Bone marrow (tissue), 2 donors: ENCODE measurements around the gene MSI2.
A peak's percentile ranks its signal among the peaks of the same experiment; 100 is the strongest.
"Not testable (repeated sequence)": the region's sequence is repeated elsewhere in the genome, so short reads cannot be mapped to it uniquely, and the experiment has no call there.

Experiments
- DNase-seq, 2 donors: peaks; one replicate each; lab custom pipeline; 2025; lab: John Stamatoyannopoulos, UW

Gene MSI2

DNA sequence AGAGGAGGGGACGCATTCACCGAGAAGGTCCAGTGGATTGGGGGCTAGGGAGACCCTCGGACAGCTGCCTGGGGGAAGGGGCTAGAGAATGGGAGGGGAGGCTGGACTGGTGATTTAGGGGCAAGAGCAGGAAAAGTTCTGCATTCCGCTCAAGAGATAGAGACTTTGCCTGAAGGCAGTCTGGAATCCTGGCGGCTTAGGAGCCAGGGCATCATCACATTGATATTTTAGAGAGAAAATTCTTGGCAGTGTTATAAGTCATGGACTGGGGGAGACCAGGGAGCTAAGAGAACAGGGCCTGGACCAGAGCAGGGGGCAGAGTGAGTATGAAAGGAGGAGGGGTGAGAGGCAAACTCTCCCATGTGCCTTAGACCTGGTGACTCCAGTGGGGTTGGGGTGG lies 35.8 kb downstream of the MSI2 start:
- no peak for DNase-seq

DNA sequence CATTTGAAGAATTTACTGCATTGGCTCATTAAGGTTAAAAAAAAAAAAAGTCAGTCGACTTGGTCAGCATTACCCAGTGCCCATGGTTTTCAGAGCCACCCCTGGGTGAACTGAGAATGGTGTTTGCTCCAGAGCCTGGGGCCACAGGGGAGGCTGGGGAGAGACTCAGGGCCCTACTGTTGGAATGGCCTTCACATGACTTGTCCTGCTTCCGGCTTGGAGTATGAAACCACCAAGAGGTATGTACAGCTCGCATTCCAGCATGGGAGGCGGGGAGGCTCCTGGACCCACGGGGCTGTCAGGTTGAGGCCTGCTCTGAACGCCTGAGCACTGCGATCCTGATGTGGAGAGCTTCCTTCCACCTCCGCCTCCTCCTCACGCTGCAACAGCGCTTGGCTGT lies 36.8 kb downstream of the MSI2 start:
- no peak for DNase-seq

DNA sequence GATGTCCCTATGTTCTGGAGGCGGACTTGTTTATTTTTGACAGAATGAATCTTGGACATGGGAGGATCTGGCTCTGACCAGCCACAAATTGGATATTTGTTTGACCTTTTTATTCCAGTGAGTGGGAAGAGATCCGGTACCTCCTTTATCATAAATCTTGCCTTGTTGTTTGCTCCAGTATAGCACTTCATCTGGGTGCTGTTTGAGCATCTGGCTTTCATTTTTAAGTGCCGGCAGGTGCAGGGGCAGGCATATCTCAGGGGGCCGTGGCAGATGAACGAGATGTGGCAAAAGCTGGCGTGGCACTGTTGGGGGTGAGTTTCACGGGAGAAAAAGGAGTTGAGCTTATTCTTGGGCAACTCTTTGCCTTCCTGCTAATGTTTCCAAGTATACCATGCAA lies 37.8 kb downstream of the MSI2 start:
- DNase-seq = no peak

DNA sequence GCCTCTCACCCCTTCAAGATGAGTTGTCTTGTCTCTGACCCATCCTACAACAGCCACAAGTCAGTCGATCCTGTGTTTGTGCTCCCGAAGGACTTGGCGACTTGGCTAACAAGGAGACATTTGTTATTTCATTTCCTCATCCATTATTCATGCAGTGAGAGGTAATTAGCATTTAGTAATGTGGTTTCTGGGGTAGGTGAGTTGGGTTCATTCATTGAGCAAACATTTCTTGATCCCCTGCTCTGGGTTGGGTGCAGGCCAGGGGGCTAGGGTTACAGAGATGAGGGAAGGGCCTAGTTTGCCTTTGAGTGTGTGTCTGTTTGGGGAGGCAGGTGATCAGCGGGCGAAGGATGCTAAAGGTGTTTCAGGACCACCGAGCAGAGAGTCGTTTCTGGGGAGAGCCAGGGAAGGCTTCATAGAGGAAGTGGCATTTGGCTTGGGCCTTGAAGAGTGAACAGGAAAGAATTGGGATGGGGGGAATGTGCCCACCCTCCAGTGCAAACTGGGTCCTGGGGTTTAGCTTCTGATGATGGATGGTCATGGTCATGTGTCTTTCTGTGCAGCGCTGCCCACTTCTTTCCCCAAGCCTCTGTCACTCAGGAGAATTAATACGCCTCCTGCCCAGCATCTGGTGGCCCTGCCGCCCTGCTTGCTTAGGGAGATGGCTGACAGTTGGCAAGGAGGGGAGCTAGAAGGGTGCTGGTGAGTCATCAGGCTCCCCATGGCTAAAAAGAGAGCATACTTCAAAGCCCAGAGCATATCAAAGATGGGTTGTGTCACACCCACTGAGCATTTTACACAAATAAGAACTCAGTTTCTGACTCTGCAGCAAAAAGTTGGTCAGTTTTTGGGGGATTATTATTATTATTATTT lies 38.5 kb downstream of the MSI2 start:
- peak in 1 of 2 donors; percentile 49 for DNase-seq

DNA sequence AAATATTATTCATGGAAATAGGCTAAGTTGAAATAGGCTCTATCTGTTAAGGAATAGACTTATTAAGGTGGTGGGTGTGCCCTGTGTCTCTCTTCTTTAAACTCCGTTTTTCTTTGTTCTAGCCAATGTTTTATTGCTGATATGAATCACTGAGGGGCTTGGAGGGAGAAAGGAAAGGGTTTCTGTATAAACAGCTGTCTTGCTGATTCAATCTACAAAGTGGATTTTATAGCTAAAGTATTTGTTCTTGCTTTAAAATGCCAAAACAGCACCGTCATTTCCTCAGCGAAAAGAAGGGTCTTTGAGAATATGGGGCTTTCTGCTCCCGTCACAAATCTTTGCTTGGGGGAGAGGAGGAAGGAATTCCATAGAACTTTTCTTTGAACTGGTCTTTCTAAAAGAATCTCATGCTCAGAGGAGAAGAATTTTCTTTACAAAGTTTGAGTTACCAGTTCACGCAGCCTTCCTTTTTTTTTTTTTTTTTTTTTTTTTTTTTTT lies 39.3 kb downstream of the MSI2 start:
- peak in 1 of 2 donors; percentile 54 for DNase-seq

DNA sequence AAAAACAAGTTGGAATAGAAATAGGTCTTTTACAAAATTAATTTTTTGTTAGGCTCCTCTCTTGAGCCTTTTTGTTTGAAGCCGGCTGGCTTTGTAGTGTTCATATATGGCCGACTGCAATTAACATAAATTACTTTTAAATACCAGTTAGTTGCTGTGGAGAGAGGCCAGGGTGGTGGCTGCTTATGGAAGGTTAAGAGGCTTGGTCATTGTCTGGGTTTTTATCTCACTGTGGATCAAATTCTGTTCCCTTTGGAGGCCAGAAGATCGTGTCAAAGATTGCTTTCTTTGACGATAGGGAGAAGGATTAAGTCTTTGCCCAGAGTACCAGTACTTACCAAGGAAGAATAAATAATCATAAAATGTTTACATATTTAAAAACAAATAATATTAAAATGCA lies 39.9 kb downstream of the MSI2 start:
- no peak for DNase-seq

DNA sequence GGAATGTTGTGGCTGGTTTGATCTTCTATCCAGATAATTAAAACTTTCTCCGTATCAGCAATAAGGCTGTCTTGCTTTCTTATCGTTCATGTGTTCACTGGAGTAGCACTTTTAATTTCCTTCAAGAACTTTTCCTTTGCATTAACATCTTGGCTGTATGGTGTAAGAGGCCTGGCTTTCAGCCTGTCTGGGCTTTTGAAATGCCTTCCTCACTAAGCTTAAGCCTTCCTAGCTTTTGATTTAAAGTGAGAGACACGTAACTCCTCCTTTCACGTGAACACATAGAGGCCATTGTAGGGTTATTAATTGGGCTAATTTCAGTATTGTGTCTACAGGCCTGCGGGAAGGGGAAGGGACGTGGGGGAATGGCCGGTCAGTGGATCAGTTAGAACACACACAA lies 42.9 kb downstream of the MSI2 start:
- DNase-seq = no peak

DNA sequence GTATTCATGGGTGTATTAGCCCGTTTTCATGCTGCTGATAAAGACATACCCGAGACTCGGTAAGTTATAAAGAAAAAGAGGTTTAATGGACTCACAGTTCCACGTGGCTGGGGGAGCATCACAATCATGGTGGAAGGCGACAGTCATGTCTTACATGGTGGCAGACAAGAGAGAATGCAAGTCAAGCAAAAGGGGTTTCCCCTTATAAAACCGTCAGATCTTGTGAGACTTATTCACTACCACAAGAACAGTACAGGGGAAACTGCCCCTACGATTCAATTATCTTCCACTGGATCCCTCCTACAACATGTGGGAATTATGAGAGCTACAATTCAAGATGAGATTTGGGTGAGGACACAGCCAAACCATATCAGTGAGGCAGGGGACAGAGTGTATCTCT lies 44.3 kb downstream of the MSI2 start:
- DNase-seq = not testable (repeated sequence)

DNA sequence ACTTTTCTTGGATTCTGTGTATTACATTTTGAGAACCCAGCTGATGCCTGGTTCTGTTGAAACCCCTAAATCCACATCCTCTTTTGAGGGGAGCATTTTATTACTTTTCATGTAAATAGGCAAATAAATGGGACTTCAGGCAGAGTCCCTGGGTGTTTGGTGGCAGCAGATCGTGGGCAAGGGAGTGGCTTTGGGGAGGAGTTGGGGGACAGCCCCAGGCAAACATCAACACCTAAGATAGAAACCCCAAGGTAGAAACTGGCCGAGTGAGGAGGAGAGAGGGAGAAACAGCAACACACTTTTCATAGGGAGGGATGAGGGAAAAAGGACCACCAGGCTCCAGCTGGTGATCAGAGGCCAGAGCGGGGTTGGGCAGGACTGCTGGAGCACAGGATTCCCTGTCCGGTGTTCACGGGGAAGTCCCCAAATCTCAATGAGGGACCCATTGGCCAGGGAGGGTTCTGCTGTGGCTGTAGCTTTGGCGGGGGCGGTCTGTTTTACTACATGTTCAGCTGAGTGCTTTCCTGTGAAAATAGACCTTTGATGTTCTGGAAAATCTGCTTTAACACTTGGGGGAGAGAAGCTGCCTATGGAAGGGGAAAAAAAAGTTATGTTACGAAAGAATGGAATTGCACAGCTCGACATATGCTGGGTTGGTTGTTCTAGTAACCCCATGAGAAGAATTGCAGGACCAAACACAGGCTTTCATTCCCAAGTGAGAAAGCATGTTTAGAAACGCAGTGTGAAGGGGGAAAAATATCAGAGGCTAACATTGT lies 46.6 kb downstream of the MSI2 start:
- DNase-seq = no peak

DNA sequence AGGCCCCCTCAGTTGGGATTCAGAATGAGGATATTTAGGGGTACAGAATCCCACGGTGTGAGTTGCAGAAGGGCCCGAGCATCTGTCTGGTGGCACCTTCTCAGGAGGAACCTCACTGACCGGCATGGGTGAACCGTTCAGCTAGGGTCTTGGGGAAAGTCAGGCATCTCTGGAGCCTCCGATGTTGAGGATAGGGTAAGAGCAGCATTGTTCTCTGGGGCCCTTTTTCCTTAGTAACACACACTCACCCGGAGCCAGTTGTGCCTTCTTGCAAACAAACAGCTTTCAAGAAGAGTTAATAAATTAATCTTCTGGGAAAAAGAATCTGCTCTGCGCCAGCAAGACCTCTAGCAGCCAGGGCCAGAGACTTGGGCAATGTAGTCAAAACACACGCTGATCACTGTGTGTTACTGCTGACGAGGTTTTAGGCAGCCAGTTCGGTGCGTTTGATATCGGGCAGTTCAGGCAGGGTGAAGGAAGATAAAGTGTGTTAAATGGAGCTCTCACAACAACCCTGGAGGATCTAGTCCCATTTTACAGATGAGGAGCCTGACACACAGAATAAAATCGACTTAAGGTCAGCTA lies 48.9 kb downstream of the MSI2 start:
- no peak for DNase-seq

DNA sequence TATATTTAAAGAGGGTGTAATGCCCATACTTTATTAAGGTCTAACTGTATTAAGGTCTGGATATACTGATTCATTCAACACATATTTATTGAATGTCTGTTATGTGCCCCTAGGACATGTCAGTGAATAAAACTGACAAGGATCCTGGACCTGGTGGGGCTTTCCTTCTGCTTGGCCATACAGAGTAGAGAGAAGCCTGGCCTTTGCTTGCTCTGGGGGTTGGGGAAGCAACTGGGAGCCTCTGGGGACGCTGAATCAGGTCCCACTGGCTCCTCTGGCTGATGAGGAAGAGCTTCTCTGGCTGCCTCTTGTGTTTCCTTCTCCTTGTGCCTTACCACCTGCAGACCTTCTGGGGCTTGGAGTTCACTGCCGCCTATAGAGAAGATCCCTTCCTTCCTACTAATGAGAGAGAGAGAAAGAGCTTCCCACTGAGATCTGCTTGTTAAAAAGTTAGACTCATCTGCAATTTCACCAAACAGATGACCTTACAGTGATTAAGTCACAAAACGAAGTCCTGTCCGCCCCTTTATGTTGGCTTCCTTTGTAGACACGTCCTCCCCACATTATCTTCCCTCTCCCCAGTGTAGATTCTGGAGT lies 49.7 kb downstream of the MSI2 start:
- DNase-seq = peak in 1 of 2 donors; percentile 7

DNA sequence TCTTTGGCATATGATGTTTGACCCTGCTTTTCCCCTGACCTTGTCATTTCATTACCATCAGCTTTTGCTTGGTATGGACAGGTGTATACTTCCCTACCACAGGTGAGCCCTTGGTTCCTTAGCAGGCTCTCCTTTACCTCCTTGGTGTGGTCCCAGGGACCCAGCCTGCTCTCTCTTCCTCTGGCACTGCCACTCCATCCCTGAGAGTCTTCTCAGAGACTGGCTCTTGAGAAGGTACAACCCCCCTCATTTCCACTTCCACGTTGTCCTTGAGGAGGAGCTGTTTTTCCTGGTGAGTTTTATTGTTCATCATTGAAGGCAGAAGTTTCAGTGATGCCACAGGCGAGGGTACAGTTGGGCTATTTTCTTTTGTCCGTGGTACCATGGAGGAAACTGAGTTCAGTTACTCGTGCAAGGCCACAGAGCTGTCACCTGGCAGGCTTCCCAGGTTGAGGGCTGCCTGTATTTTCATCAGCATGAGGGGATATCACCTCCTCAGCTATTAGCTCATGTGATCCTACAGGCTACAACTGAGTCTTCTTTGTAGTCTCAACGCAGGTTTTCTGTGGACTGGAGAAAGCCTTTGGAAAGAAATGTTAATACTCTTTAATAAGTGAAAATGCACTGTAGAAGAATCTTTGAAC lies 52.3 kb downstream of the MSI2 start:
- no peak for DNase-seq

DNA sequence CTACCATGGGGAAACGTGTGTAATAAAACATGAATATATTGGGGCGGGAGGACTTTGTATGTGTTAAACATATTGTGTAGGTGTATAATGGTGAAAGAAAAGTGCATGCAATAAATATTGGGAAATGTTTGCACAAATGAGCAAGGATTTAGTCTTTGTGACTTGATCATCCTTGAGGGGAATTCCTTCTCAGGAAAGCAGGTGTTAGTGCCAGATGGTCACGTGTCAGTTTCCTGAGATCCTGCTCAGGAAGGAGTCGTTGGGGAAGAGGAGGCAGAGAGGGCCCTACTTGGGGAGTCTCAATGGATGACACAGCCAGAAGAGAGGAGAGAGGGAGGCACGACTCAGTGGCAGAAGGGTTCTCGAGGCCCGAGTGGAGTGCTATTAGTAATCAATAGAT lies 53.2 kb downstream of the MSI2 start:
- no peak for DNase-seq

DNA sequence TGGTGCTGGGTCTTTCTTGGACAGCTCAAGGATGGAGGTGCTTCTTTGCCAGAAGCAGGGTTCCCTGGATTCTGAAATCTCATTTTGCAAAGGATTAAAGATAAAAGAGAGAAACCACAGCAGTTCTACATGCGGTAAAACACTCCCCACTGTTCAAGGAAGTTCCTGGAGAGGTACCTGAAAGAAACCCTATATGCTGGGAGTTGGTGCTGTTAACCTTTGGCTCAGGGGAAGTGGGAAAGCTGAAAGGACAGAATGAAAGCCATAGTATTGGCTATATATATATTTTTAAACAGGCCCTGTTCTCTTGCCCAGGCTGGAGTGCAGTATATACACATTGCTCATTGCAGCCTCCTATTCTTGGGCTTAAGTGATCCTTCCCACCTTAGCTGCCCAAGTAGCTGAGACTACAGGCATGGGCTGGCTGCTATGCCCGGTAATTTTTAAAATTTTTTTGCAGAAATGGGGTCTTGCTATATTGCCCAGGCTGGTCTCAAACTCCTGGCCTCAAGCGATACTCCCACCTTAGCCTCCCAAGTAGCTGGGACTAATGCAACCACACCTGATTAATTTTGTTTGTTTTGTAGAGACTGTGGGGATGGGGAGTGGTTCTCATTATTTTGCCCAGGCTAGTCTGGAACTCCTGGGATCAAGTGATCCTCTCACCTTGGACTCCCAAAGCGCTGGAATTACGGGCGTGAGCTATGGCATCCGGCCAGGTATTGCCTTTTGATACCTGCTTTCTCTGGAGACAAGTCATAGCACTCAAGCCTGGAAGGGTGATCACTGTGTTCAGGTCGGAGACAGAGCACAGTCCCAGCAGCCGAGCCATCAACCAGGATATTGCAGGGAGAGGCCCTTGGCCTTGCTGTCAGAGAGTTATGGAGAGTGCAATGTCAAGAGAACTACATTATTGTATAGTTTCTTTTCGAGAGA lies 55.2 kb downstream of the MSI2 start:
- no peak for DNase-seq

DNA sequence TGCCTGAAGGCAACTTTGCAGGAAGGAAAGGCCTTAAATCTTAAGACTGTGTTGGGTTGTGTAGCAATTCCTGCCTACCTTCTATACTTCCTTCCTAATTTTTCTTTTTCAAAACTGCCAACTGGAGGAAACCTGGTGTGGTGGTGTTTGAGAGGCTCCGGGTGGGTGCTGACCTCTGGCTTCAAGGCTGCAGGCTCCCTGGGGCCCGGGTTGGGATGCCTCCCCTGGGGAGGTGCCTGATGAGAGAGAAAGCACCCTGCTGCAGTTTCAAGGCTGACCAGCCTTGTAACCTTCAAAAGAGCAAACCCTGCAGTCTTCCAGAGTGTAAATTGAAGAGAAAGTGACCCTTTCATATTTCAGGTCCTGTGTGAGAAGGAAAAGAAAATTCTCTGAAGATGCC lies 55.9 kb downstream of the MSI2 start:
- DNase-seq = no peak

DNA sequence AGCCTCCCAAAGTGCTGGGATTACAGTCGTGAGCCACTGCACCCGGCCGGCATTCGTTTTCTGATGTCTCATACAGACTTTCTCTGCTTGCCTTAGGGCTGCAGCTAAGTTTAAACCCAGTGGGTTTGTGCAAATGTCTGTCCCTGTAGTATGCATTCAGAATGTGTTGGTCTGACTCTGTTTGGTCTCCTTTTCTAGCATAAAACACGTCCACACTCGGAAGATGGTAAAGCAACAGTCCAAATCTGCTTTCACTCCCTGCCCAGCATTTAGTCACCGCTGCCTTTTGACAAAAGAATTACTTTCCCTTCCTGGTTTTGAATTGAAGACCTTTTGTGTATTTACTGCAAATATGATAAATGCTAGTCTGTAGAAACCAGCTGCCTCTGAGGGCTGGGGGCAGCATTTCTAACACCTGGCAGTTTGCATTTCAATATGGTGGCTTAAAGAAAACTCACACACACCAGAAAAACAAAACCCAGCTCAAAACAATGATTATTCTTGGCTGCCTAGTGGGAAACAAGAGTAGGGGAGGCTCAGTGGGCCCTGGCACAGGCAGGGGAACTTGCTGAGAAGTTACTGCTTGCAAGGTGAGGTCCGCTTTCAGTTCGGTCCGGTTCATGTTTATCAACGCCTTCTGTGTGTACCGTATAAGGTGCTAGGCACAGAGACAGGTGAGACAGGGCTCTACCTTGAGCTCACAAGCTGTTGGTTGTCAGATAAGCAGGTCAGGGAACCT lies 56.9 kb downstream of the MSI2 start:
- no peak for DNase-seq

DNA sequence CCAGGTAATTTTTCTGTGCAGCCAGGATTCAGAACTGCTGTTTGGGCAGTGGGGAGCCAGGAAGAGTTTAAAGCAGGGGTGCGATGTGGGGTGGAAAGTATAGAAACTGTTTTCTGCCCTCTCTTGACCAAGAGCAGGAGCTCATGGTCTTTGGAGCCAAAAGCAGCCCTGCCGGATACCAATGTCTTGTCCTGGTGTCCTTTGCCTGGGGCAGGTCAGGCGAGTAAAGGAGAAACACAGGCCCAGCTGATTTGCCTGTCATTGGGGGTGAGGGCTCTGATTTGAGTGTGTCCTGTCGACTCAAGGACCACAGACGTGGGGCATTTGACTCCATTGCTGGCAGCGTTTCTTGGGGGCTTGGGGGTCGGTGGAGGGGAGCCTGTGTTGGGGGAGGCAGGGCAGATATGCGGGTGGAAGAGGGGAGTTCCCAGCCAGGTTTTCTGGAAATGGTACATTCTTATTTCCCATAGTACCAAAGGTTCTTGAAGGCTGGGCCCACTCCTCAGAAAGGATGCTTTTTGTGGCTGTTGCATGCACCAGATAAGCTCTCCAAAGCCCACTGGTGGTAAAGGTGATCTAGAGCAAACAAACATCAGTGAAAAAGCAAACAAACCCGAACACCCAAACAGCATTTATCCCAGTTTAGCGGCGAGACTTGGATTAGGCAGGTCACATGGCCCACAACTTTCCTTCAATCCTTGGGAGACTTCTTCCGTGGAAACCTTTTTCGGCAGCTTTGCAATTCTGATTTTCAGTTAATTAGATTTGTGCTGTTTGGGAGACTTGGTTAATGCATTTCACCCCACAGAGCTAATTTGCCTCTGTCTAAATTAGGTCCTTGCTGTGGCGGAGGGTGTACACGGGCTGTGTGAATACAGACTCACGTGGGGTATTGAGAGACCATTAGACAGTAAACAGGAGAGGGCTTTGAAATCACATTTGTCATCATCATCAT lies 59.0 kb downstream of the MSI2 start:
- DNase-seq = no peak

DNA sequence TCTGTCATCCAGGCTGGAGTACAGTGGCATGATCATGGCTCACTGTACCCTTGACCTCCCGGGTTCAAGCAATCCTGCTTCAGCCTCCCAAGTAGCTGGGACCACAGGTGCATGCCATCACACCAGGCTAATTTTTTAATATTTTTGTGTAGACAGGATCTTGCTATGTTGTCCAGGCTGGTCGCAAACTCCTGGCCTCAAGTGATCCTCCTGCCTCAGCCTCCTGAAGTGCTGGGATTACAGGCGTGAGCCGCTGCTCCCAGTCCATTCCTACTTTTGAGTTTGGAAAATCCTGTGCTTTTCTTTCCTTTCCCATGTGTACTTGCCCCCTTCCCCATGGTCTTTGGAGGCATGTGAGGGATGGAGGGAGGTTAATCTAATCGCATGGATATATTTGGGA lies 60.0 kb downstream of the MSI2 start:
- no peak for DNase-seq

DNA sequence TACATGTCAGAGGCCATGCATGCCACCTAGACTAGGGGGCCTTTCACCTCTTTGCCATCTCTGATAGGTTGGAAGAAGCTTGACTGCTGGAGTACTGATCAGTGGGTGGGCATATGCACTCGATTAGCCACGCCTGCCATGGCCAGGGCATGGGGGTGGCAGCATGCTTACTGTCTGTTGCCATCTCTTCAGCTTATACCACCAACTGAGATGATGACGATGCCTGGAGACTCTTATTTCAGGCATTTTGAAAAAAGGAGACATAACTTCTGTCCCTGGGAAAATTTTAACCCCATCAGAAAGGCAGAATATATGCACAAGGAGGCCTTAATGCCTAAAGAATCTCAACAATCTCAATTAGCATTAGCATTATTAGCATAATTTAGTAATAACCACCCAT lies 60.8 kb downstream of the MSI2 start:
- no peak for DNase-seq
